ENCODE results near the gene ZBTB37.

DNA sequence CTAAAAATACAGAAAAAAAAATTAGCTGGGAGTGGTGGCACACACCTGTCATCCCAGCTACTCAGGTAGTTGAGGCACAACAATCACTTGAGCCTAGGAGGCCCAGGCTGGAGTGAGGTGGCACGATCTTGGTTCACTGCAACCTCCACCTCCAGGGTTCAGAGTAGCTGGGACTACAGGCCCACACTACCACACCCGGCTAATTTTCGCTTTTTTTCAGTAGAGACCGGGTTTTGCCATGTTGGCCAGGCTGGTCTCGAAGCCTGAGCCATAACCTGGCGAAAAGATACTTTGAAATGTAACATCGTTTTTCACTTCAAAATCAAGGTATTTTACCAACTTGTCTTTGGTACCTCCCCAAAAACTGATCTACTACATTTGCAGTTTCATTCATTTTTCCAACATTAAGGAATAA, 6.4 kb upstream of the ZBTB37 start:
- TF ChIP-seq, protein P1, sequence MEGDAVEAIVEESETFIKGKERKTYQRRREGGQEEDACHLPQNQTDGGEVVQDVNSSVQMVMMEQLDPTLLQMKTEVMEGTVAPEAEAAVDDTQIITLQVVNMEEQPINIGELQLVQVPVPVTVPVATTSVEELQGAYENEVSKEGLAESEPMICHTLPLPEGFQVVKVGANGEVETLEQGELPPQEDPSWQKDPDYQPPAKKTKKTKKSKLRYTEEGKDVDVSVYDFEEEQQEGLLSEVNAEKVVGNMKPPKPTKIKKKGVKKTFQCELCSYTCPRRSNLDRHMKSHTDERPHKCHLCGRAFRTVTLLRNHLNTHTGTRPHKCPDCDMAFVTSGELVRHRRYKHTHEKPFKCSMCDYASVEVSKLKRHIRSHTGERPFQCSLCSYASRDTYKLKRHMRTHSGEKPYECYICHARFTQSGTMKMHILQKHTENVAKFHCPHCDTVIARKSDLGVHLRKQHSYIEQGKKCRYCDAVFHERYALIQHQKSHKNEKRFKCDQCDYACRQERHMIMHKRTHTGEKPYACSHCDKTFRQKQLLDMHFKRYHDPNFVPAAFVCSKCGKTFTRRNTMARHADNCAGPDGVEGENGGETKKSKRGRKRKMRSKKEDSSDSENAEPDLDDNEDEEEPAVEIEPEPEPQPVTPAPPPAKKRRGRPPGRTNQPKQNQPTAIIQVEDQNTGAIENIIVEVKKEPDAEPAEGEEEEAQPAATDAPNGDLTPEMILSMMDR (IDR thresholded peaks at IDR 0.05), result no peak
- TF ChIP-seq POLR2AphosphoS5 (IDR thresholded peaks at IDR 0.05) (no peak), POLR2A (IDR thresholded peaks at IDR 0.05) (no peak)

Data from upper lobe of left lung (tissue), 4 donors.